GM12873 (cell line): ENCODE results near the gene PTPRO.

Source experiments
- CTCF ChIP-seq: IDR thresholded peaks from 2 replicates; pipeline ENCODE4 v1.5.1; 2012; ENCODE audit warnings: low read depth, mild to moderate bottlenecking, moderate library complexity, low read length, control low read depth; ENCODE audit not compliant: insufficient read depth; ENCODE audit errors: missing control alignments

The PTPRO gene

GRCh38 chr12:15346488-15346887, 24.2 kb downstream of the PTPRO start:
- TF ChIP-seq CTCF, result no peak

- no peak for TF ChIP-seq CTCF
Observed at GRCh38 chr12:15350643-15351042, 28.3 kb downstream of the PTPRO start.

- no peak for TF ChIP-seq CTCF
Observed at GRCh38 chr12:15355766-15356165, 33.5 kb downstream of the PTPRO start.

GRCh38 chr12:15356951-15357364, 34.6 kb downstream of the PTPRO start:
- no peak for TF ChIP-seq CTCF

GRCh38 chr12:15364221-15365160, 42.2 kb downstream of the PTPRO start:
- TF ChIP-seq CTCF, result no peak

- TF ChIP-seq CTCF, result no peak
Observed at GRCh38 chr12:15368812-15369211, 46.5 kb downstream of the PTPRO start.

GRCh38 chr12:15372352-15372751, 50.0 kb downstream of the PTPRO start:
- no peak for TF ChIP-seq CTCF
